Mucosa of descending colon (tissue), 3 donors: ENCODE results near the gene MACO1. TPM values are rescaled to one million over a fixed set of nuclear protein-coding genes. Genes with fewer than 3 reads are reported as not detected.
"Not testable (repeated sequence)": the region's sequence is repeated elsewhere in the genome, so short reads cannot be mapped to it uniquely, and the experiment has no call there.

ENCODE experiments used
- ATAC-seq: fragments of 200-7000 bp; cut with Tn5 transposase; one replicate; pipeline ENCODE4 v1.9.1; 2020; ENCODE audit warnings: mild to moderate bottlenecking, moderate library complexity
- DNase-seq, 3 donors: peaks; one replicate each; pipeline ENCODE4 v3.0.0-alpha.2; 2020
- H3K36me3 ChIP-seq: fragments of 200-600 bp; one replicate; pipeline ENCODE4 v1.8.0; 2021; ENCODE audit warnings: low read depth, mild to moderate bottlenecking
- H3K4me1 ChIP-seq: fragments of 200-600 bp; one replicate; pipeline ENCODE4 v1.8.0; 2021; ENCODE audit warnings: low read depth, mild to moderate bottlenecking
- H3K4me3 ChIP-seq: fragments of 200-600 bp; one replicate; pipeline ENCODE4 v1.8.0; 2021; ENCODE audit warnings: mild to moderate bottlenecking
- H3K9me3 ChIP-seq: fragments of 200-600 bp; one replicate; pipeline ENCODE4 v1.8.0; 2021; ENCODE audit warnings: mild to moderate bottlenecking
- intact Hi-C, 2 donors: fragments of 100-400 bp; cut with DNase I in 1 of 2; cut with micrococcal nuclease in 1 of 2; formaldehyde crosslinking; loops; one replicate each; pipeline versions ENCODE4 v1.11.0 to v1.11.1; 2022; cut with DNase I, micrococcal nuclease
- total RNA-seq, 3 donors: library from RNA; stranded (reverse); fragmentation: NEBNext Ultra II Directional in 2 of 3; extraction: Animal tissue kit (Norgen Biotek cat#: 25700) in 2 of 3; gene quantifications; one replicate each; pipeline versions ENCODE4 v1.2.1 to v1.2.4, GENCODE V29; 2021 to 2023
- donor health status: DM: no; HTN: no; CAD: no; lungs with moderate emphysema.
- donor health status: DM: no; HTN: no; CAD: no.
- donor health status: DM: no; HTN: yes; CAD: no.

Gene MACO1
- total RNA-seq, 3 donors from 2014 or later: 21.8 to 23.5 (median 22.5) TPM

GRCh38 chr1:25402947-25403803, 27.5 kb upstream of the MACO1 start:
- H3K36me3 ChIP-seq, H3K4me3 ChIP-seq, H3K4me1 ChIP-seq, H3K9me3 ChIP-seq, DNase-seq: not testable (repeated sequence)
- intact Hi-C loops: loop anchor here in 1 of 2 donors (10.0 kb wide), 1 partner anchor 122 kb away; no protein-coding TSS in a partner anchor
- peak; percentile 74 for ATAC-seq

GRCh38 chr1:25405731-25406305, 24.9 kb upstream of the MACO1 start:
- not testable (repeated sequence) for DNase-seq, ATAC-seq, H3K36me3 ChIP-seq, H3K4me3 ChIP-seq, H3K4me1 ChIP-seq, H3K9me3 ChIP-seq
- intact Hi-C loops: loop anchor here in 1 of 2 donors (10.0 kb wide), 1 partner anchor 119 kb away; no protein-coding TSS in a partner anchor

- H3K4me1 ChIP-seq, H3K4me3 ChIP-seq, ATAC-seq, DNase-seq, H3K36me3 ChIP-seq, H3K9me3 ChIP-seq: not testable (repeated sequence)
- intact Hi-C loops: loop anchor here in 1 of 2 donors (10.0 kb wide), 1 partner anchor 115 kb away; no protein-coding TSS in a partner anchor
These were observed 20.9 kb upstream of the MACO1 start for GRCh38 chr1:25409641-25410427.

GRCh38 chr1:25412872-25413623, 17.6 kb upstream of the MACO1 start:
- H3K36me3 ChIP-seq, H3K4me1 ChIP-seq, H3K9me3 ChIP-seq, intact Hi-C loops, H3K4me3 ChIP-seq, DNase-seq, ATAC-seq: not testable (repeated sequence)

- ATAC-seq, DNase-seq, intact Hi-C loops, H3K4me1 ChIP-seq, H3K9me3 ChIP-seq, H3K36me3 ChIP-seq, H3K4me3 ChIP-seq: not testable (repeated sequence)
These were observed 16.5 kb upstream of the MACO1 start for GRCh38 chr1:25414157-25414556.

- H3K36me3 ChIP-seq, H3K4me1 ChIP-seq, H3K9me3 ChIP-seq, intact Hi-C loops, DNase-seq, H3K4me3 ChIP-seq, ATAC-seq: not testable (repeated sequence)
These were observed 16.1 kb upstream of the MACO1 start for GRCh38 chr1:25414578-25414977.

- H3K4me3 ChIP-seq, H3K36me3 ChIP-seq, H3K4me1 ChIP-seq, DNase-seq, H3K9me3 ChIP-seq, ATAC-seq, intact Hi-C loops: not testable (repeated sequence)
These were observed 13.4 kb upstream of the MACO1 start for GRCh38 chr1:25417280-25417679.

- H3K4me3 ChIP-seq, H3K4me1 ChIP-seq, DNase-seq, intact Hi-C loops, H3K36me3 ChIP-seq, ATAC-seq, H3K9me3 ChIP-seq: not testable (repeated sequence)
These were observed 11.4 kb upstream of the MACO1 start for GRCh38 chr1:25419339-25419738.

GRCh38 chr1:25420715-25421114, 10.0 kb upstream of the MACO1 start, which contains the start of gene RHCE:
RHCE (minus strand) TSS chr1:25420825; CDS start chr1:25420786, 39 bp downstream.
- H3K36me3 ChIP-seq, H3K9me3 ChIP-seq, ATAC-seq, H3K4me1 ChIP-seq, DNase-seq, intact Hi-C loops, H3K4me3 ChIP-seq: not testable (repeated sequence)

- DNase-seq, intact Hi-C loops, ATAC-seq, H3K4me3 ChIP-seq, H3K9me3 ChIP-seq, H3K36me3 ChIP-seq, H3K4me1 ChIP-seq: not testable (repeated sequence)
These were observed 7.5 kb upstream of the MACO1 start for GRCh38 chr1:25423206-25423605.
